ENCODE measurements around the gene FBXO8. TPM values are rescaled to one million over a fixed set of nuclear protein-coding genes. Genes with fewer than 3 reads are reported as not detected.

FBXO8 gene
- total and polyA plus RNA-seq, 8 donors: 6.7 to 16.9 (median 10.4) TPM

- no peak for TF ChIP-seq CTCF (IDR thresholded peaks at IDR 0.05)
- no peaks in the 10 kb centered on the region for H3K27me3 ChIP-seq
- intact Hi-C loops (cut with DNase I): no loop called here
- H3K27ac ChIP-seq: no peak overlapping the region
- FAIRE-seq: no peak
- peaks cover 18 to 21% (median 21%) of the 10 kb centered on the region in 3 donors for H3K4me1 ChIP-seq
- 96 to 100% methylated on average over 1 of the region's 1 CpG for WGBS, 2 donors
- no peak overlapping the region for H3K4me3 ChIP-seq
- no peaks in the 10 kb centered on the region for H3K9me3 ChIP-seq
- no peak for DNase-seq
- no peaks in the 10 kb centered on the region for H3K36me3 ChIP-seq
- ATAC-seq: no peak
Measured at GRCh38 chr4:174245714-174246113, 37.8 kb downstream of the FBXO8 start.

GRCh38 chr4:174244441-174244840 is 39.0 kb downstream of the FBXO8 start:
- no peaks in the 10 kb centered on the region for H3K9me3 ChIP-seq
- H3K27me3 ChIP-seq: no peaks in the 10 kb centered on the region
- no peak for ATAC-seq
- H3K4me3 ChIP-seq: no peak overlapping the region
- no peak overlapping the region for H3K27ac ChIP-seq
- no peak for FAIRE-seq
- no peak for TF ChIP-seq CTCF (IDR thresholded peaks at IDR 0.05)
- WGBS, 2 donors: 94% methylated on average over 1 of the region's 1 CpG
- no peaks in the 10 kb centered on the region for H3K36me3 ChIP-seq
- DNase-seq: no peak
- H3K4me1 ChIP-seq: peaks cover 18 to 21% (median 21%) of the 10 kb centered on the region in 3 donors
- intact Hi-C loops (cut with DNase I): no loop called here

- no peaks in the 10 kb centered on the region for H3K4me1 ChIP-seq
- H3K27ac ChIP-seq: no peak overlapping the region
- no peak for FAIRE-seq
- H3K36me3 ChIP-seq: no peaks in the 10 kb centered on the region
- intact Hi-C loops (cut with DNase I): no loop called here
- no peak overlapping the region for H3K4me3 ChIP-seq
- no peak for ATAC-seq
- no peak for TF ChIP-seq CTCF (IDR thresholded peaks at IDR 0.05)
- H3K9me3 ChIP-seq: no peaks in the 10 kb centered on the region
- 82 to 92% methylated on average over 3 of the region's 3 CpGs for whole genome bisulfite sequencing, 2 donors
- DNase-seq: no peak
- H3K27me3 ChIP-seq: no peaks in the 10 kb centered on the region
Measured at GRCh38 chr4:174241162-174241561, 42.3 kb downstream of the FBXO8 start.

- H3K27me3 ChIP-seq: no peaks in the 10 kb centered on the region
- H3K4me1 ChIP-seq: no peaks in the 10 kb centered on the region
- H3K9me3 ChIP-seq: no peaks in the 10 kb centered on the region
- no peak overlapping the region for H3K4me3 ChIP-seq
- intact Hi-C loops (cut with DNase I): no loop called here
- H3K27ac ChIP-seq: no peak overlapping the region
- WGBS, 2 donors: 82 to 92% methylated on average over 3 of the region's 3 CpGs
- H3K36me3 ChIP-seq: no peaks in the 10 kb centered on the region
- FAIRE-seq (no peak), DNase-seq (no peak), ATAC-seq (no peak)
- no peak for TF ChIP-seq CTCF (IDR thresholded peaks at IDR 0.05)
Measured at GRCh38 chr4:174236359-174236758, 47.1 kb downstream of the FBXO8 start.

- Histone ChIP-seq H3K9me3 (no peaks in the 10 kb centered on the region), H3K27me3 (no peaks in the 10 kb centered on the region), H3K27ac (no peak overlapping the region), H3K4me1 (no peaks in the 10 kb centered on the region), H3K36me3 (no peaks in the 10 kb centered on the region), H3K4me3 (no peak overlapping the region)
- no peak for TF ChIP-seq CTCF (IDR thresholded peaks at IDR 0.05)
- FAIRE-seq: no peak
- intact Hi-C loops (cut with DNase I): no loop called here
- DNase-seq: no peak
- WGBS, 2 donors: 75 to 78% methylated on average over 4 of the region's 4 CpGs
- ATAC-seq: no peak
Measured at GRCh38 chr4:174230680-174231079, 52.8 kb downstream of the FBXO8 start.

Data from pancreas (tissue), 10 donors.